SJCRH30 (cell line): Measurements from ENCODE around the gene NR2F1-AS1. TPM values are rescaled to one million over a fixed set of nuclear protein-coding genes. Genes with fewer than 3 reads are reported as not detected.

Experiments used
- DNase-seq, 2 experiments: peaks; one replicate each; pipeline ENCODE4 v3.0.0-alpha.2; 2015 to 2020
- H3K27ac ChIP-seq: fragments of 250-450 bp; sonication (Bioruptor Pico); 2 replicates; pipeline ENCODE4 v1.5.1; 2020; ENCODE audit warnings: mild to moderate bottlenecking, moderate library complexity
- H3K27me3 ChIP-seq: fragments of 250-450 bp; sonication (Bioruptor Pico); 2 replicates; pipeline ENCODE4 v1.5.1; 2020; ENCODE audit warnings: mild to moderate bottlenecking, moderate library complexity
- H3K36me3 ChIP-seq: fragments of 250-450 bp; sonication (Bioruptor Pico); 2 replicates; pipeline ENCODE4 v1.5.1; 2020; ENCODE audit warnings: mild to moderate bottlenecking, moderate library complexity
- H3K4me1 ChIP-seq: fragments of 250-450 bp; sonication (Bioruptor Pico); 2 replicates; pipeline ENCODE4 v1.5.1; 2020; ENCODE audit warnings: mild to moderate bottlenecking, moderate library complexity
- H3K4me3 ChIP-seq: fragments of 250-450 bp; sonication (Bioruptor Pico); 2 replicates; pipeline ENCODE4 v1.5.1; 2020; ENCODE audit warnings: mild to moderate bottlenecking, moderate library complexity
- H3K9me3 ChIP-seq: fragments of 250-450 bp; sonication (Bioruptor Pico); replicated peaks from 2 replicates; pipeline ENCODE4 v1.5.1; 2020; ENCODE audit warnings: mild to moderate bottlenecking, moderate library complexity
- total RNA-seq: library from RNA; depleted of rRNA; stranded (reverse); fragments of >200 nt; shearing (Covaris generic); gene quantifications from 2 replicates; pipeline ENCODE4 v1.2.3, GENCODE V29; 2014

NR2F1-AS1 gene
- total RNA-seq, 1 experiment from 2014 or later, result 11.3 TPM

GRCh38 chr5:93607367-93608258 is 26.6 kb upstream of the NR2F1-AS1 start:
- Histone ChIP-seq H3K4me1 (no peaks in the 10 kb centered on the region), H3K4me3 (no peak overlapping the region), H3K27ac (no peak overlapping the region), H3K27me3 (no peaks in the 10 kb centered on the region), H3K36me3 (no peaks in the 10 kb centered on the region), H3K9me3 (no peaks in the 10 kb centered on the region)
- peak in 1 of 2 experiments; percentile 22 for DNase-seq

GRCh38 chr5:93606382-93606752 is 25.3 kb upstream of the NR2F1-AS1 start:
- Histone ChIP-seq H3K4me1 (no peaks in the 10 kb centered on the region), H3K9me3 (no peaks in the 10 kb centered on the region), H3K4me3 (no peak overlapping the region), H3K27me3 (no peaks in the 10 kb centered on the region), H3K36me3 (no peaks in the 10 kb centered on the region), H3K27ac (no peak overlapping the region)
- DNase-seq, result no peak

GRCh38 chr5:93604644-93605515 is 23.9 kb upstream of the NR2F1-AS1 start:
- Histone ChIP-seq H3K4me3 (no peak overlapping the region), H3K36me3 (no peaks in the 10 kb centered on the region), H3K27me3 (no peaks in the 10 kb centered on the region), H3K9me3 (no peaks in the 10 kb centered on the region), H3K27ac (no peak overlapping the region), H3K4me1 (no peaks in the 10 kb centered on the region)
- no peak for DNase-seq

- Histone ChIP-seq H3K27ac (no peak overlapping the region), H3K27me3 (no peaks in the 10 kb centered on the region)
Observed at GRCh38 chr5:93603793-93604643, 23.0 kb upstream of the NR2F1-AS1 start.

GRCh38 chr5:93603078-93603792 is 22.2 kb upstream of the NR2F1-AS1 start:
- H3K4me1 ChIP-seq, result no peaks in the 10 kb centered on the region
- H3K27me3 ChIP-seq, result no peaks in the 10 kb centered on the region
- H3K9me3 ChIP-seq, result no peaks in the 10 kb centered on the region
- DNase-seq, result no peak
- H3K4me3 ChIP-seq, result no peak overlapping the region
- no peaks in the 10 kb centered on the region for H3K36me3 ChIP-seq
- no peak overlapping the region for H3K27ac ChIP-seq

More at GRCh38 chr5:93603793-93604643, 23.0 kb upstream of the NR2F1-AS1 start:
- no peaks in the 10 kb centered on the region for H3K36me3 ChIP-seq
- H3K4me3 ChIP-seq, result no peak overlapping the region
- H3K9me3 ChIP-seq, result no peaks in the 10 kb centered on the region
- DNase-seq, result no peak
- no peaks in the 10 kb centered on the region for H3K4me1 ChIP-seq

GRCh38 chr5:93602241-93603077 is 21.4 kb upstream of the NR2F1-AS1 start:
- H3K4me3 ChIP-seq, result no peak overlapping the region
- DNase-seq, result no peak

GRCh38 chr5:93601802-93602155 is 20.8 kb upstream of the NR2F1-AS1 start:
- no peak for DNase-seq
- no peaks in the 10 kb centered on the region for H3K9me3 ChIP-seq
- H3K4me3 ChIP-seq, result no peak overlapping the region
- no peak overlapping the region for H3K27ac ChIP-seq
- no peaks in the 10 kb centered on the region for H3K36me3 ChIP-seq
- H3K4me1 ChIP-seq, result no peaks in the 10 kb centered on the region
- H3K27me3 ChIP-seq, result no peaks in the 10 kb centered on the region

More at GRCh38 chr5:93602241-93603077, 21.4 kb upstream of the NR2F1-AS1 start:
- no peak overlapping the region for H3K27ac ChIP-seq
- no peaks in the 10 kb centered on the region for H3K9me3 ChIP-seq
- no peaks in the 10 kb centered on the region for H3K36me3 ChIP-seq
- no peaks in the 10 kb centered on the region for H3K27me3 ChIP-seq
- no peaks in the 10 kb centered on the region for H3K4me1 ChIP-seq

GRCh38 chr5:93601071-93601801 is 20.2 kb upstream of the NR2F1-AS1 start:
- Histone ChIP-seq H3K9me3 (no peaks in the 10 kb centered on the region), H3K27ac (no peak overlapping the region), H3K27me3 (no peaks in the 10 kb centered on the region), H3K4me3 (no peak overlapping the region), H3K4me1 (no peaks in the 10 kb centered on the region), H3K36me3 (no peaks in the 10 kb centered on the region)
- DNase-seq, result no peak

- no peaks in the 10 kb centered on the region for H3K27me3 ChIP-seq
- H3K4me3 ChIP-seq, result no peak overlapping the region
- no peak overlapping the region for H3K27ac ChIP-seq
- no peaks in the 10 kb centered on the region for H3K9me3 ChIP-seq
- H3K4me1 ChIP-seq, result no peaks in the 10 kb centered on the region
- H3K36me3 ChIP-seq, result no peaks in the 10 kb centered on the region
- DNase-seq, result no peak
Observed at GRCh38 chr5:93600409-93601070, 19.5 kb upstream of the NR2F1-AS1 start.

GRCh38 chr5:93599399-93600120 is 18.5 kb upstream of the NR2F1-AS1 start:
- DNase-seq, result no peak
- no peaks in the 10 kb centered on the region for H3K27me3 ChIP-seq
- peaks cover 2% of the 10 kb centered on the region; the same call in 1 of the 2 replicates for H3K36me3 ChIP-seq
- H3K4me3 ChIP-seq, result no peak overlapping the region
- H3K4me1 ChIP-seq, result no peaks in the 10 kb centered on the region
- H3K9me3 ChIP-seq, result no peaks in the 10 kb centered on the region
- no peak overlapping the region for H3K27ac ChIP-seq

GRCh38 chr5:93599001-93599379 is 18.0 kb upstream of the NR2F1-AS1 start:
- Histone ChIP-seq H3K27ac (no peak overlapping the region), H3K36me3 (peaks cover 8% of the 10 kb centered on the region), H3K27me3 (no peaks in the 10 kb centered on the region), H3K4me3 (no peak overlapping the region), H3K9me3 (no peaks in the 10 kb centered on the region), H3K4me1 (no peaks in the 10 kb centered on the region)
- no peak for DNase-seq
